ENCODE results near the gene TMUB1.

DNA sequence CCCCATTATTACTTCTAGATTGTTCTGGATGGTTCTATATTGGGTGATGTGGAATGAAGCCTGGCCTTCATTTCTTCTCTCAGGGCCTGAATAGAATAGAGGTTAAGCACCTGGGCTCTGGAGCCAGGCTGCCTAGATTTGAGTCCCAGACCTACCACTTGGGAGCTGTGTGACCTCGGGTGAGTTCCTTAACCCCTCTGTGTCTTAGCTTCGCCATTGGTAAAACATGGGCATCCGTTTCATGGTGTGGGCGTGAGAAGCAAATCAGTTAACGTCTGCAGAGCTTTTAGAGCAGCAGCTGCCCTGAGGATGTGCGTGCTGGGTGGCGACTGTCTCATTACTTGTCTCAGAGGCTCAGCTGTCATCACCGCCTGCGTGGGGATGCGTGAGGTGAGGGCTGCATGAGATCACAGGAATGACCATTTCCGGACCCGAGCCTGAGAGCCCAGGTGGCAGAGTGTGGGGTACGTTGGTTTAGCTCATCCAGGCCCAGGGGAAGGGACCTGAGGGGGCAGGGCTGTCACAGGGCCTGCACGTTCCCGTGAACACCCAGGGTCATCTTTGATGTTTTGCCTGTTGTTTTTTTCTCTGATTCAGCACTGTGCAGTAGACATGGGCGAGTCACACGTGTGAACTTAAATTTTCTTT lies 12.7 kb upstream of the TMUB1 start:
- TF ChIP-seq CTCF (conservative IDR thresholded peaks at IDR 0.05; ENCODE audit: low read depth, low read length) (no peak), EZH2 (IDR thresholded peaks at IDR 0.05; ENCODE audit: borderline replicate concordance, low read depth, low read length, poor library complexity, severe bottlenecking) (no peak)
